Thymus (tissue), 11 donors: Measurements from ENCODE around the gene ZPLD1. TPM values are rescaled to one million over a fixed set of nuclear protein-coding genes. Genes with fewer than 3 reads are reported as not detected.

Experiments
- DNase-seq, 9 donors: peaks; one replicate each; pipeline ENCODE4 v3.0.0-alpha.2; 2013; ENCODE audit warnings: low spot score in 9 of 9, low read depth in 6 of 9, missing footprints in 1 of 9
- H3K27ac ChIP-seq, 2 donors: one replicate each; pipeline ENCODE4 v1.5.1; 2013; ENCODE audit warnings: control low read depth in 1 of 2, low read depth in 1 of 2, low read length in 1 of 2, mild to moderate bottlenecking in 1 of 2, moderate library complexity in 1 of 2
- H3K27me3 ChIP-seq, 2 donors: one replicate each; pipeline ENCODE4 v1.5.1; 2013; ENCODE audit warnings: low read length in 1 of 2; ENCODE audit not compliant: control insufficient read depth in 2 of 2, insufficient read depth in 1 of 2
- H3K36me3 ChIP-seq, 2 donors: one replicate each; pipeline ENCODE4 v1.5.1; 2013; ENCODE audit warnings: low read length in 1 of 2, mild to moderate bottlenecking in 1 of 2, moderate library complexity in 1 of 2; ENCODE audit not compliant: control insufficient read depth in 2 of 2, insufficient read depth in 2 of 2
- H3K4me1 ChIP-seq, 2 donors: one replicate each; pipeline ENCODE4 v1.5.1; 2013; ENCODE audit warnings: low read length in 2 of 2; ENCODE audit not compliant: control insufficient read depth in 2 of 2, insufficient read depth in 2 of 2
- H3K4me3 ChIP-seq, 2 donors: one replicate each; pipeline ENCODE4 v1.5.1; 2013; ENCODE audit warnings: low read length in 2 of 2, control low read depth in 1 of 2, mild to moderate bottlenecking in 1 of 2
- H3K9me3 ChIP-seq, 2 donors: one replicate each; pipeline ENCODE4 v1.5.1; 2013; ENCODE audit warnings: low read length in 1 of 2, mild to moderate bottlenecking in 1 of 2; ENCODE audit not compliant: control insufficient read depth in 2 of 2, insufficient read depth in 1 of 2
- WGBS: extraction: QIAGEN DNeasy Blood & Tissue Kit; methylation state at CpG from one replicate; pipeline ENCODE4 v1.1.7; 2013; 5-methylcytosine and 5-hydroxymethylcytosine counted together
- polyA plus RNA-seq: library from polyadenylated mRNA; stranded (reverse); fragments of 200-250 nt; gene quantifications from one replicate; pipeline ENCODE4 v1.2.3, GENCODE V29; 2013
- total RNA-seq: library from RNA; stranded (reverse); fragments of 120-200 nt; gene quantifications from one replicate; pipeline ENCODE4 v1.2.4, GENCODE V29; 2013
- donor health status: healthy.

Gene ZPLD1
- total and polyA plus RNA-seq, 2 donors = 0.09 to 0.11 TPM

DNA sequence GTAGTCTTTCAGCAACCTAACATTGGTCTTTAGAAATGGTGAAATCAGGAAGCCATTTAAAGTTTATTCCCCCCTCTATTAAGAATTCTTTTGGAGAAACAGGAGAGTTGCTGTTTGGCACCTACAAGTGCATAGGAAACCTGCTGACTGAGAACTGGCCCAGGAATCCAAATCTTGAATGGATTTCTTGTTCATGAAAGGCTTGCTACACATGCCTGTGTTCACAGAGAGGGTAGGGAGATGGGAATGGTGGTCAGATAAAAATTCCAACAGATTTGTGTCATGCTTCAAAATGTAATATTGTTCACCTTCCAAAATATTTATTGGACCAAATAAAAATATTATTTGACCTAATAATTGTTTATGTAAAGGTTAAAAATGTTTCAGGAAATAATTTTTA lies 24.2 kb upstream of the ZPLD1 start:
- no peak for DNase-seq
- H3K36me3 ChIP-seq = no peaks in the 10 kb centered on the region
- H3K27ac ChIP-seq = no peak overlapping the region
- no peaks in the 10 kb centered on the region for H3K9me3 ChIP-seq
- no peaks in the 10 kb centered on the region for H3K4me1 ChIP-seq
- no peaks in the 10 kb centered on the region for H3K27me3 ChIP-seq
- no peak overlapping the region for H3K4me3 ChIP-seq

GRCh38 chr3:102415553-102415952 lies 19.3 kb upstream of the ZPLD1 start:
- no peak overlapping the region for H3K27ac ChIP-seq
- H3K4me1 ChIP-seq = no peaks in the 10 kb centered on the region
- no peaks in the 10 kb centered on the region for H3K27me3 ChIP-seq
- WGBS = 51% methylated on average over 2 of the region's 2 CpGs
- no peaks in the 10 kb centered on the region for H3K36me3 ChIP-seq
- no peaks in the 10 kb centered on the region for H3K9me3 ChIP-seq
- DNase-seq = no peak
- H3K4me3 ChIP-seq = no peak overlapping the region

DNA sequence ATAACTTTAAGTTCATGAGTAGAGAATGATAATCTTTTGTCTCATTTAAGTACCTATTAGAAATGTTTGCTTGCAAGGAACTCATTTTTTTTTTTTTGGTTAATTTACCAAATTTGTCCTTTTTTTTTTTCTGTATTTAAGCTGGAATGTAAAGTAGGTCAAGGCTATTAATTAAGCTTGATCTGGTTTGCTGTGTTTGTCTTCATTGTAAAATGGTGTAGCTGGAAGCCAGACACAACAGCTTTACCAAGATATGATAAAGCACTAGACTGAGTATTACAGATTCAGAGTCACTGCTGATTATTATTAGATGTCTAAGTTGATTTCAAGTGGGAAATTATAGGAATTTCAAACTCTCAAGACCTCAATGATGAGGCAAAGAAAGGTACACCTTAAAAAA lies 15.0 kb upstream of the ZPLD1 start:
- Histone ChIP-seq H3K27me3 (no peaks in the 10 kb centered on the region), H3K9me3 (no peaks in the 10 kb centered on the region), H3K4me1 (no peaks in the 10 kb centered on the region), H3K27ac (no peak overlapping the region), H3K4me3 (no peak overlapping the region), H3K36me3 (no peaks in the 10 kb centered on the region)
- DNase-seq = no peak

- Histone ChIP-seq H3K4me3 (no peak overlapping the region), H3K27me3 (no peaks in the 10 kb centered on the region), H3K36me3 (no peaks in the 10 kb centered on the region), H3K27ac (no peak overlapping the region), H3K9me3 (no peaks in the 10 kb centered on the region), H3K4me1 (no peaks in the 10 kb centered on the region)
- DNase-seq = no peak
- WGBS = 76% methylated on average over 1 of the region's 1 CpG
Observed at GRCh38 chr3:102441832-102442231, 7.0 kb downstream of the ZPLD1 start.

DNA sequence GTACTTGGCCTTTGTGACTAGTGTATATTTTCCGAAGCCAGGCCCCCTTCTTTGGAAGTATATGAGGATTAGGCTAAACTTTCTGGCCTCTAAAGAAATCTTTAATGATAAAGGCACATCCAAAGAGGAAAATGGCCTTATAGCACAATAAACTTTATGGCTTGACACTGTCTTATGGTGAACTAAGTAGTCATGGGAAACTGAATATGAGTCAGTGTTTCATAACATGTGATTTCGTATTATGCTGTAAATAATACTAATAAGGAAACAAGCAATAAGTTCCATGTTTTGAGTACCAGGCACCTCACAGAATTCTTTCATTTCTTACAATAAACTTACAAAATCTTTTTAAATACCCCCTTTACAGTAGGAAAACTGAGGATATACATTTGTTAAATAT lies 8.2 kb downstream of the ZPLD1 start:
- H3K27ac ChIP-seq = no peak overlapping the region
- no peaks in the 10 kb centered on the region for H3K27me3 ChIP-seq
- no peak overlapping the region for H3K4me3 ChIP-seq
- 89% methylated on average over 2 of the region's 2 CpGs for WGBS
- no peaks in the 10 kb centered on the region for H3K4me1 ChIP-seq
- H3K9me3 ChIP-seq = no peaks in the 10 kb centered on the region
- no peaks in the 10 kb centered on the region for H3K36me3 ChIP-seq
- no peak for DNase-seq

DNA sequence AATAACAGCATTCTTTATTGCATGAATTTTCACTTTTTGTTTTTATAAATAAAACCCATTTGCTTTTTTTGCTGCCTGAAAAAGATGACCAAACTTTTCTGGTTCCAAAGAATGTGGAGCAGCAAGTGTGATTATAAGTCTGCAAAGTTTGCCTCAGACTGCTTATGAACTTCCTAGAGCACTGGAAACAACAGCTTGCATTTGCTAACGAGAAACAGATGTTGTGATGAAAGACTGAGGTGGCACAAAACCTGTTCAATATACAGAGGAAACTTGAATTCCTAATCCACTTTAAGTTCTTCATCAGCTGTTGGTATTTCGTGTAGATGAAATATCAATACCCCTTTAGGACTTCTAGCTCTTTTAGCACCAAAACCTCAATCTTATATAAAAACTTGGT lies 9.3 kb downstream of the ZPLD1 start:
- no peak overlapping the region for H3K27ac ChIP-seq
- H3K36me3 ChIP-seq = no peaks in the 10 kb centered on the region
- no peaks in the 10 kb centered on the region for H3K9me3 ChIP-seq
- DNase-seq = no peak
- H3K27me3 ChIP-seq = no peaks in the 10 kb centered on the region
- WGBS = 84% methylated on average over 2 of the region's 2 CpGs
- H3K4me3 ChIP-seq = no peak overlapping the region
- no peaks in the 10 kb centered on the region for H3K4me1 ChIP-seq

DNA sequence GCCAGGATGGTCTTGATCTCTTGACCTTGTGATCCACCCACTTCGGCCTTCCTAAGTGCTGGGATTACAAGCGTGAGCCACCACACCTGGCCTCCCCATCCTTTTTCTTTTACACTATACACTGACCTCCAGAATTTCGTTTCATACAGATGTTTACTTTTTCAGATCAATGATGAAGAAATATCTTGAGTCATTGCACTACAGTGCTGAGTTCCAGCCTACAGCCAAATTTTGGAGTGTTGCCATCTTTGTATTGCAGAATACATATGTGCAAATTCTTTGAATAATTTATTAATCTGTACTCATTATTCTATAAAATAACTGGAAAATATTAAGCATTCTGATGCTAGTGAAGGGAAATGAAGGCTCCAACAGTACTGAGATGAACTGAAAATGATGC lies 12.5 kb downstream of the ZPLD1 start:
- DNase-seq = no peak
- Histone ChIP-seq H3K36me3 (no peaks in the 10 kb centered on the region), H3K27ac (no peak overlapping the region), H3K27me3 (no peaks in the 10 kb centered on the region), H3K4me3 (no peak overlapping the region), H3K9me3 (no peaks in the 10 kb centered on the region), H3K4me1 (no peaks in the 10 kb centered on the region)
- 78% methylated on average over 3 of the region's 3 CpGs for WGBS

- no peaks in the 10 kb centered on the region for H3K36me3 ChIP-seq
- 94% methylated on average over 3 of the region's 3 CpGs for WGBS
- DNase-seq = no peak
- no peaks in the 10 kb centered on the region for H3K4me1 ChIP-seq
- H3K9me3 ChIP-seq = no peaks in the 10 kb centered on the region
- no peak overlapping the region for H3K27ac ChIP-seq
- H3K27me3 ChIP-seq = no peaks in the 10 kb centered on the region
- no peak overlapping the region for H3K4me3 ChIP-seq
Observed at GRCh38 chr3:102449341-102449740, 14.5 kb downstream of the ZPLD1 start.

DNA sequence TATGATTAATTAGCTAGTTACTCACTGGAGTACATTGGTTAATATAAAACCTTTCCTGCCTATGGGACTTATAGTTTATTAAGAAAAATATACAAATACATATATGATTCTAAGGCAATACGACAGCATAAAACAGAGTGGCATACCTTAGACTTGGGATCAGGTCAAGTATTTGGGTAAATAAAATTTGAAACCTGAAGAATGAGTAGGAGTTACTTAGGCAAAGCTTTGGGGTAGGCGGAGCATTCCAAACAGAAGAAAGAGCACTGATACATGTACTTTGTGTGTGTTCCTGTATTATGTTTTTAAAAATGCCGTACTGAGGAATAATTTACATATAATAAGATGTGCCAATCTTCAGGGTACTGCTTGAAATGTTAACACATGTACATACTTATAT lies 15.1 kb downstream of the ZPLD1 start:
- no peaks in the 10 kb centered on the region for H3K9me3 ChIP-seq
- WGBS = 95% methylated on average over 3 of the region's 3 CpGs
- H3K27ac ChIP-seq = no peak overlapping the region
- DNase-seq = no peak
- no peaks in the 10 kb centered on the region for H3K36me3 ChIP-seq
- H3K27me3 ChIP-seq = no peaks in the 10 kb centered on the region
- H3K4me1 ChIP-seq = no peaks in the 10 kb centered on the region
- no peak overlapping the region for H3K4me3 ChIP-seq

GRCh38 chr3:102450976-102451375 lies 16.2 kb downstream of the ZPLD1 start:
- Histone ChIP-seq H3K27ac (no peak overlapping the region), H3K4me3 (no peak overlapping the region), H3K36me3 (no peaks in the 10 kb centered on the region), H3K27me3 (no peaks in the 10 kb centered on the region), H3K4me1 (no peaks in the 10 kb centered on the region), H3K9me3 (no peaks in the 10 kb centered on the region)
- no peak for DNase-seq
- 98% methylated on average over 3 of the region's 3 CpGs for WGBS
